A673 (cell line): Measurements from ENCODE around the gene EFL1. TPM values are rescaled to one million over a fixed set of nuclear protein-coding genes. Genes with fewer than 3 reads are reported as not detected.

Experiments used
- BruUV-seq: library from RNA; stranded (reverse); fragments of 400-500 nt; replicated peaks from 2 replicates; lab custom pipeline; 2021; lab: Mats Ljungman, UMichigan
- CTCF ChIA-PET: fragments of 300-600 bp; sonication (Branson Sonifier 250); formaldehyde crosslinking; loops from one replicate; lab custom pipeline; 2022; ENCODE audit warnings: antibody characterized with exemption; lab: Charles Lee
- POLR2A ChIA-PET: fragments of 300-600 bp; sonication (Branson Sonifier 250); formaldehyde crosslinking; loops from one replicate; lab custom pipeline; 2022; ENCODE audit warnings: antibody characterized with exemption; ENCODE audit not compliant: low non-redundant PET; lab: Charles Lee
- DNase-seq: peaks from one replicate; pipeline ENCODE4 v3.0.0-alpha.2; 2015; ENCODE audit warnings: low spot score
- H3K27ac ChIP-seq: fragments of 200-600 bp; sonication (generic); 2 replicates; pipeline ENCODE4 v1.5.1; 2016; ENCODE audit warnings: mixed run types, low read depth, mild to moderate bottlenecking, mixed read lengths, antibody characterized with exemption, low read length; ENCODE audit not compliant: poor library complexity, severe bottlenecking
- H3K27me3 ChIP-seq: fragments of 200-600 bp; sonication (generic); replicated peaks from 2 replicates; pipeline ENCODE4 v1.6.1; 2017; ENCODE audit warnings: mixed run types, low read depth, mild to moderate bottlenecking, mixed read lengths, antibody characterized with exemption, low read length; ENCODE audit not compliant: insufficient read depth, poor library complexity
- H3K36me3 ChIP-seq: fragments of 200-600 bp; sonication (generic); 2 replicates; pipeline ENCODE4 v1.6.1; 2016; ENCODE audit warnings: mixed run types, mild to moderate bottlenecking, mixed read lengths, antibody characterized with exemption, low read length; ENCODE audit not compliant: insufficient read depth, poor library complexity, severe bottlenecking
- H3K4me1 ChIP-seq: fragments of 200-600 bp; sonication (generic); 2 replicates; pipeline ENCODE4 v1.6.1; 2017; ENCODE audit warnings: mixed run types, mild to moderate bottlenecking, mixed read lengths, antibody characterized with exemption, low read length; ENCODE audit not compliant: insufficient read depth, poor library complexity, severe bottlenecking
- H3K4me3 ChIP-seq: fragments of 200-600 bp; sonication (generic); 2 replicates; pipeline ENCODE4 v1.5.1; 2016; ENCODE audit warnings: low read depth, mixed run types, mild to moderate bottlenecking, mixed read lengths, low read length; ENCODE audit not compliant: poor library complexity, severe bottlenecking
- H3K9me3 ChIP-seq: fragments of 200-600 bp; sonication (generic); 2 replicates; pipeline ENCODE4 v1.6.1; 2016; ENCODE audit warnings: mixed run types, low read depth, mild to moderate bottlenecking, mixed read lengths, antibody characterized with exemption, low read length; ENCODE audit not compliant: poor library complexity, severe bottlenecking
- CTCF ChIP-seq: fragments of 300-800, 200-600 bp; sonication (generic); conservative IDR thresholded peaks from 2 replicates; pipeline ENCODE4 v1.5.1; 2017; ENCODE audit warnings: low read depth, mild to moderate bottlenecking, antibody characterized with exemption, low read length, moderate library complexity, mixed read lengths
- EZH2 ChIP-seq: fragments of 200-600 bp; sonication (generic); IDR thresholded peaks from 2 replicates; pipeline ENCODE4 v1.6.1; 2017; ENCODE audit warnings: borderline replicate concordance, low read depth, mild to moderate bottlenecking, mixed read lengths, antibody characterized with exemption, low read length; ENCODE audit not compliant: poor library complexity, severe bottlenecking
- intact Hi-C: fragments of 100-400 bp; cut with micrococcal nuclease; formaldehyde crosslinking; loops from one replicate; pipeline ENCODE4 v1.10.0; 2022; ENCODE audit not compliant: unreplicated experiment
- total RNA-seq: library from RNA; stranded (reverse); gene quantifications from 2 replicates; pipeline ENCODE4 v1.2.3, GENCODE V29; 2021

EFL1 gene
- total RNA-seq, 1 experiment from 2014 or later: 26.1 TPM

- no peaks in the 10 kb centered on the region for H3K27me3 ChIP-seq
- ChIA-PET CTCF (interaction anchor here (0.8 kb wide), 1 partner anchor 13 kb away, joined by 6 read pairs; no protein-coding TSS in a partner anchor), POLR2A (interaction anchor here (0.7 kb wide), 1 partner anchor 10 kb away, joined by 4 read pairs; no protein-coding TSS in a partner anchor)
- H3K4me3 ChIP-seq: no peak overlapping the region
- no peak overlapping the region for H3K27ac ChIP-seq
- H3K9me3 ChIP-seq: no peaks in the 10 kb centered on the region
- no TSS peak for BruUV-seq
- intact Hi-C loops: loop anchor here (5.0 kb wide), 1 partner anchor 91 kb away; no protein-coding TSS in a partner anchor
- H3K4me1 ChIP-seq: no peaks in the 10 kb centered on the region
- H3K36me3 ChIP-seq: no peaks in the 10 kb centered on the region
- TF ChIP-seq EZH2: no peak
- TF ChIP-seq CTCF: no peak
- no peak for DNase-seq
Measured at GRCh38 chr15:82106679-82107078, 155.9 kb downstream of the EFL1 start.

GRCh38 chr15:82105451-82106215, 156.9 kb downstream of the EFL1 start:
- intact Hi-C loops: loop anchor here (5.0 kb wide), 1 partner anchor 92 kb away; no protein-coding TSS in a partner anchor
- ChIA-PET POLR2A (no interaction called here), CTCF (no interaction called here)
- TF ChIP-seq EZH2 (no peak), CTCF (no peak)
- H3K4me1 ChIP-seq: no peaks in the 10 kb centered on the region
- H3K36me3 ChIP-seq: no peaks in the 10 kb centered on the region
- H3K27me3 ChIP-seq: no peaks in the 10 kb centered on the region
- DNase-seq: no peak
- H3K4me3 ChIP-seq: no peak overlapping the region
- H3K27ac ChIP-seq: no peak overlapping the region
- no peaks in the 10 kb centered on the region for H3K9me3 ChIP-seq
- no TSS peak for BruUV-seq

GRCh38 chr15:82103468-82103867, 159.1 kb downstream of the EFL1 start:
- Histone ChIP-seq H3K4me3 (no peak overlapping the region), H3K36me3 (no peaks in the 10 kb centered on the region), H3K9me3 (no peaks in the 10 kb centered on the region), H3K27ac (no peak overlapping the region), H3K4me1 (no peaks in the 10 kb centered on the region), H3K27me3 (no peaks in the 10 kb centered on the region)
- no peak for TF ChIP-seq EZH2
- TF ChIP-seq CTCF: 0 out of 2 replicates have a peak, but pooled peaks have one; percentile 21
- intact Hi-C loops: no loop called here
- no TSS peak for BruUV-seq
- CTCF ChIA-PET: no interaction called here
- DNase-seq: no peak
- POLR2A ChIA-PET: no interaction called here
